Activated gamma-delta T cell treated with Interleukin-2 at 50 U/mL for 16 hours (primary cell): ENCODE results near the gene SSC4D.
"Not testable (repeated sequence)": the region's sequence is repeated elsewhere in the genome, so short reads cannot be mapped to it uniquely, and the experiment has no call there.

Experiments
- DNase-seq: peaks from one replicate; pipeline ENCODE4 v3.0.0-alpha.2; 2020

SSC4D gene

GRCh38 chr7:76409537-76409936, at the start of gene SSC4D:
TSS of gene SSC4D (minus strand) at chr7:76409697. CDS start at chr7:76404439, 5,258 bp downstream.
- DNase-seq = no peak

- not testable (repeated sequence) for DNase-seq
These were observed 49.0 kb upstream of the SSC4D start for GRCh38 chr7:76458504-76458903.

- not testable (repeated sequence) for DNase-seq
These were observed 47.5 kb upstream of the SSC4D start for GRCh38 chr7:76457017-76457416.

- DNase-seq = not testable (repeated sequence)
These were observed 36.1 kb upstream of the SSC4D start for GRCh38 chr7:76445577-76446008.

GRCh38 chr7:76443846-76444245, 34.3 kb upstream of the SSC4D start:
- DNase-seq = not testable (repeated sequence)

GRCh38 chr7:76442664-76443446, 33.4 kb upstream of the SSC4D start:
- DNase-seq = not testable (repeated sequence)

- DNase-seq = not testable (repeated sequence)
These were observed 32.3 kb upstream of the SSC4D start for GRCh38 chr7:76441792-76442191.

- not testable (repeated sequence) for DNase-seq
These were observed 30.9 kb upstream of the SSC4D start for GRCh38 chr7:76440404-76440803.

- not testable (repeated sequence) for DNase-seq
These were observed 29.8 kb upstream of the SSC4D start for GRCh38 chr7:76439120-76439888.

- DNase-seq = peak; percentile 46
These were observed 28.4 kb upstream of the SSC4D start for GRCh38 chr7:76437873-76438272.

GRCh38 chr7:76430836-76431235, 21.3 kb upstream of the SSC4D start:
- no peak for DNase-seq

- no peak for DNase-seq
These were observed 20.7 kb upstream of the SSC4D start for GRCh38 chr7:76430211-76430610.

- no peak for DNase-seq
These were observed 19.6 kb upstream of the SSC4D start for GRCh38 chr7:76428868-76429805.

GRCh38 chr7:76428149-76428823, 18.8 kb upstream of the SSC4D start:
- no peak for DNase-seq

- no peak for DNase-seq
These were observed 18.1 kb upstream of the SSC4D start for GRCh38 chr7:76427635-76428034.

GRCh38 chr7:76426246-76426645, 16.7 kb upstream of the SSC4D start:
- DNase-seq = no peak

GRCh38 chr7:76425558-76425957, 16.1 kb upstream of the SSC4D start:
- DNase-seq = not testable (repeated sequence)

- no peak for DNase-seq
These were observed 15.7 kb upstream of the SSC4D start for GRCh38 chr7:76425156-76425555.

- no peak for DNase-seq
These were observed 15.1 kb upstream of the SSC4D start, which contains the start of gene ZP3 for GRCh38 chr7:76424413-76425111. TSS of gene ZP3 (plus strand) at chr7:76424950. CDS start at chr7:76424965, 15 bp downstream.

- no peak for DNase-seq
These were observed 14.3 kb upstream of the SSC4D start for GRCh38 chr7:76423666-76424412.

GRCh38 chr7:76421097-76421496, 11.6 kb upstream of the SSC4D start:
- not testable (repeated sequence) for DNase-seq
